BLaER1 (cell line): ENCODE data around the gene MTO1.
"Not testable (repeated sequence)": the region's sequence is repeated elsewhere in the genome, so short reads cannot be mapped to it uniquely, and the experiment has no call there.

Experiments used
- H3K27ac ChIP-seq: shearing (Covaris generic); formaldehyde crosslinking; 2 replicates; pipeline ENCODE4 v1.8.1; 2022
- H3K27me3 ChIP-seq: shearing (Covaris generic); formaldehyde crosslinking; 2 replicates; pipeline ENCODE4 v1.8.1; 2022
- H3K36me3 ChIP-seq: shearing (Covaris generic); formaldehyde crosslinking; 2 replicates; pipeline ENCODE4 v1.8.1; 2022
- H3K4me1 ChIP-seq: shearing (Covaris generic); formaldehyde crosslinking; 2 replicates; pipeline ENCODE4 v1.8.1; 2022
- H3K4me2 ChIP-seq: shearing (Covaris generic); formaldehyde crosslinking; 2 replicates; pipeline ENCODE4 v1.8.1; 2022
- H3K4me3 ChIP-seq: shearing (Covaris generic); formaldehyde crosslinking; 2 replicates; pipeline ENCODE4 v1.8.1; 2022
- H3K9ac ChIP-seq: shearing (Covaris generic); formaldehyde crosslinking; 2 replicates; pipeline ENCODE4 v1.8.1; 2022
- H3K9me3 ChIP-seq: shearing (Covaris generic); formaldehyde crosslinking; 2 replicates; pipeline ENCODE4 v1.8.1; 2022
- H4K20me1 ChIP-seq: shearing (Covaris generic); formaldehyde crosslinking; 2 replicates; pipeline ENCODE4 v1.8.1; 2022
- Cebpa-rat ChIP-seq: shearing (Covaris generic); IDR thresholded peaks from 2 replicates; pipeline ENCODE4 v1.8.1; 2022

Gene MTO1

DNA sequence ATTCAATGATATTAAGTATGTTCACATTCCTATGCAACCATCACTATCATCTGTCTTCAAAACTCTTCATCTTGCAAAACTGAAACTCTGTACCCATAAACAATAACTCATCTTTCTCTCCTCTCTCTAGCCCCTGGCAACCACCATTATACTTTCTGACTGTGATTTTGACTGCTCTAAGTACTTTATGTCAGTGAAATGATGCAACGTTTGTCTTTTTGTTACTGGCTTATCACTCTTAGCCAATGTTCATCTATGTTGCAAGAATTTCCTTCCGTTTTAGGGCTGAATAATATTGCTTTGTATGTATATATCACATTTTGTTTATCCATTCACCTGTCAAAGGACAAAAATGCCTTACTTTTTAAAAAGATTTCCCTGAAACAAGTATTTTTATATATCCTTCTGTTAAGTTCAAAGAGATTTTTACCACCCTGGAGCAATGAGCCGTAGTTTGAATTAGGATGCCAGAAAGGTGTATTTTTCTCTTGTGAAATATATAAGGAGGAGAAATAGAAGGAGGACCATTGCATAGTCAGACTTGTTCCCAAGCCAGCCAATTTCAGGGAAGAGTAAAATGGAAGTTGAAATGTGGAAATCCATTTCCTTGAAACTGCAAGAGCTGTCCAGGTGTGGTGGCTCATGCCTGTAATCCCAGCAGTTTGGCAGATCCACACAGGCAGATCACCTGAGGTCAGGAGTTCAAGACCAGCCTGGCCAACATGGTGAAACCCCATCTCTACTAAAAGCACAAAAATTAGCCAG is 5.5 kb upstream of the MTO1 start:
- Histone ChIP-seq H3K4me1 (peaks cover 49% of the 10 kb centered on the region), H4K20me1 (no peaks in the 10 kb centered on the region), H3K27me3 (no peaks in the 10 kb centered on the region), H3K9me3 (no peaks in the 10 kb centered on the region), H3K9ac (no peak overlapping the region), H3K4me2 (no peak overlapping the region), H3K27ac (no peak overlapping the region), H3K36me3 (no peaks in the 10 kb centered on the region), H3K4me3 (no peak overlapping the region)
- no peak for TF ChIP-seq Cebpa-rat

DNA sequence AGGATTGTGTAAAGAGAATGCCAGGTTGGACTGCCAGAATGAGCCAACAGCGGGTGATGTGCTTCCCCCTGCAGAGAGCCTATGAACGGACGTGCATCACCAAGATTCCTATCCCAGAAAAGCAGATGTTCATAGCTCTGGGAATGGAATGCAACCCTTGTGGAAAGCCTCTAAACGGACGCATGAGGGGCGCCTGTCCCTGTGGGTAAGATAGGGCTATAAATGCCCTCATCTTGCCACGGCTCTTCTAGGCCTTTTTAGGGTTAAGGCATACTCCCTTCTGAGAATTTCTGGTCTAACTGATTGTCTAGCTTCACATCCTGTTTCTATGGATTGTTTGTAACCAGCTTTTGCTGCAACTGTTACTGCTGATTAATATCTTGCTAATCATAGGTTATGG is 2.1 kb upstream of the MTO1 start:
- peak overlapping the region; percentile 99 for H3K27ac ChIP-seq
- H3K4me2 ChIP-seq, result peak overlapping the region; percentile 82
- peaks cover 61% of the 10 kb centered on the region for H3K4me1 ChIP-seq

DNA sequence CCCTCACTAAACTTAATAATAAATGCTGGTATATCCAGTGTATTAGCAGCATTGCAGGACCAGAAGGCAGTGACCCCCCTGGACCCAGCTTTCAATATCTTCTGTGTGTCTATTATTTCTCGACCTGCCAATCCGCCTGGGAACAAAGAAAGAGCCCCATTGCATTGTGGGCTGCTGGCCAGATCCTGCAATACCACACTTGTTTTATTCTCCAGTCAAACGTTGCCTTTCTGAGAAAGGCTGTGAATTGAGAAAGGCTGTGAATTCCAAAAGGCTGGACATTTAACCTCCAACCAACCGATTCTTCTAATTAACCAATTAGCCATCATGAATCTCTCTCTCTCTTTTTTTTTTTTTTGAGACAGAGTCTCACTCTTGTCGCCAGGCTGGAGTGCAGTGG is 1.5 kb upstream of the MTO1 start:
- Histone ChIP-seq H3K27ac (peak overlapping the region; percentile 99), H3K27me3 (no peaks in the 10 kb centered on the region), H3K36me3 (peaks cover 11% of the 10 kb centered on the region), H4K20me1 (no peaks in the 10 kb centered on the region), H3K4me2 (peak overlapping the region; percentile 82), H3K4me1 (peaks cover 55% of the 10 kb centered on the region), H3K9me3 (no peaks in the 10 kb centered on the region), H3K9ac (0 out of 2 replicates have a peak overlapping the region, but pooled peaks have one; percentile 98), H3K4me3 (peak overlapping the region; percentile 91)
- no peak for TF ChIP-seq Cebpa-rat

More for the DNA sequence above, 2.1 kb upstream of the MTO1 start:
- not testable (repeated sequence) for H3K36me3 ChIP-seq, H3K4me3 ChIP-seq, H4K20me1 ChIP-seq, H3K9ac ChIP-seq, H3K27me3 ChIP-seq, H3K9me3 ChIP-seq

DNA sequence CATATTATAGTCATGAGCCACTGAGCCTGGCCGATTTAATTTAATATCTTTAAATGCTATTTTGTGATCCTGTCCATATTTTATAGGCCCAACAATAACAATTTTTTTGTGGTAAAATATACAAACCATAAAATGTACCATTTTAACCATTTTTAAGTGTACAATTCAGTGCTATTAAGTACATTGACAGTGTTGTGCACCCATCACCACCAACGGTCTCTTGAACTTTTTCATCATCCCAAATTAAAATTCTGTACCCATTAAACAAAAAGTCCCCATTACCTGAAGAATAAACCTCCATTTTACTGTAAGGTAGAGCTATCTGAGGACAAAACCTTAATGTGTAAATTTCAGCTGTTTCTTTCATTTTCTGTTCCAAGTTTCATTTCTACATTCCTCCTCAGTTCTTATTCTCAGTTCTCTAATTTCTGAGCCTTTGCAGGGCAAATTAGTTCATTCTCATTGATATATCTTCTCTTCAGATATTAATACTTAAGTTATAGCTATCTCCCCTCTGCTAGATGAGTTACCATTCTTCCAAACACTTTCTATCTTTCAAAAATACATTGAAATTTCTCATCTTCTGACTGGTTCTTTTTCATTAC is 10.3 kb downstream of the MTO1 start:
- TF ChIP-seq Cebpa-rat, result no peak
- Histone ChIP-seq H3K27me3 (no peaks in the 10 kb centered on the region), H3K9ac (no peak overlapping the region), H3K9me3 (no peaks in the 10 kb centered on the region), H3K4me1 (no peaks in the 10 kb centered on the region), H3K4me3 (no peak overlapping the region), H3K27ac (no peak overlapping the region), H3K4me2 (no peak overlapping the region), H4K20me1 (0 out of 2 replicates have a peak, but pooled peaks cover 11% of the 10 kb centered on the region), H3K36me3 (peaks cover 94% of the 10 kb centered on the region)

DNA sequence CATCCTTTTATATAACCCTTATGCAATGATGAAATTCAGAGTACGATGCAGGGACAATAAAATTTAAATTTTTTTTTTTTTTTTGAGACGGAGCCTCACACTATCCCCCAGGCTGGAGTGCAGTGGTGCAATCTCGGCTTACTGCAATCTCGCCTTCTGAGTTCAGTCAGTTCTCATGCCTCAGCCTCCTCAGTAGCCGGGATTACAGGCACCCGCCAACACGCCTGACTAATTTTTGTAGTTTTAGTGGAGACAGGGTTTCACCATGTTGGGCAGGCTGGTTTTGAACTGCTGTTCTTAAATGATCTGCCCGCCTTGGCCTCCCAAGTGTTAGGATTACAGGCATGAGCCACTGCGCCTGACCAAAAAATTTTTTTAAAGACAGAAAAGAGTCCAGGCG is 15.2 kb downstream of the MTO1 start:
- no peak overlapping the region for H3K9ac ChIP-seq
- no peaks in the 10 kb centered on the region for H3K9me3 ChIP-seq
- no peaks in the 10 kb centered on the region for H3K4me1 ChIP-seq
- H3K27me3 ChIP-seq, result no peaks in the 10 kb centered on the region
- peaks cover 94% of the 10 kb centered on the region for H3K36me3 ChIP-seq
- H3K4me2 ChIP-seq, result no peak overlapping the region
- no peak overlapping the region for H3K4me3 ChIP-seq
- no peak for TF ChIP-seq Cebpa-rat
- H3K27ac ChIP-seq, result no peak overlapping the region
- no peaks in the 10 kb centered on the region for H4K20me1 ChIP-seq

DNA sequence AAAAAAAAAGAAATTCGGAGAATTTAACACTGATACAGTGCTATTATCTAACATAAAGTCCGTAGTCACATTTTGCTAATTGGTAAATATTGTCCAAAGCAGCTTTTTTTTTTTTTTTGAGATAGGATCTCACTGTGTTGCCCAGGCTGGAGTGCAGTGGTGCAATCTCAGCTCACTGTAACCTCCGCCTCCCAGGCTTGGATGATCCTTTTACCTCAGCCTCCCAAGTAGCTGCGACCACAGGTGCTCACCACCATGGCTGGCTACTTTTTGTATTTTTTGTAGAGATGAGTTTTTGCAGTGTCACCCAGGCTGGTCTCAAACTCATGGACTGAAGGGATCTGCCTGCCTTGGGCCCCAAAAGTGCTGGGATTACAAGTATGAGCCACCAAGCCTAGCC is 15.9 kb downstream of the MTO1 start:
- Histone ChIP-seq H3K4me2 (no peak overlapping the region), H3K9ac (no peak overlapping the region), H3K27ac (no peak overlapping the region), H3K27me3 (no peaks in the 10 kb centered on the region), H3K9me3 (no peaks in the 10 kb centered on the region), H3K4me1 (no peaks in the 10 kb centered on the region), H3K36me3 (peaks cover 99% of the 10 kb centered on the region), H4K20me1 (no peaks in the 10 kb centered on the region), H3K4me3 (no peak overlapping the region)
- no peak for TF ChIP-seq Cebpa-rat

DNA sequence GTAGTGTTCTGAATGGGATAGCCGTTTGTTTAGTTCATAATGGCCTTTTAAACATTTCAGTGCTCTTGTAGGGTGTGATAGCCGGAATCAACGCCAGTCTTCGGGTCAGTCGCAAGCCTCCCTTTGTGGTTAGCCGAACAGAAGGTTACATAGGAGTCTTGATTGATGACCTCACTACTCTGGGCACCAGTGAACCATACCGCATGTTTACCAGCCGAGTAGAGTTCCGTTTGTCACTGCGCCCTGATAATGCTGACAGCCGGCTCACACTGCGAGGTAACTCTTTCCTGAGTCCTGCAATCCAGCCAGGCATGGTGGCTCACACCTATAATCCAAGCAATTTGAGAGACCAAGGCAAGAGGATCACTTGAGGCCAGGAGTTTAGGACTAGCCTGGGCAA is 20.4 kb downstream of the MTO1 start:
- H4K20me1 ChIP-seq, result no peaks in the 10 kb centered on the region
- no peak overlapping the region for H3K9ac ChIP-seq
- H3K9me3 ChIP-seq, result no peaks in the 10 kb centered on the region
- H3K36me3 ChIP-seq, result peaks cover 100% of the 10 kb centered on the region
- no peaks in the 10 kb centered on the region for H3K4me1 ChIP-seq
- no peak for TF ChIP-seq Cebpa-rat
- H3K27ac ChIP-seq, result no peak overlapping the region
- no peaks in the 10 kb centered on the region for H3K27me3 ChIP-seq
- H3K4me3 ChIP-seq, result no peak overlapping the region
- H3K4me2 ChIP-seq, result no peak overlapping the region

DNA sequence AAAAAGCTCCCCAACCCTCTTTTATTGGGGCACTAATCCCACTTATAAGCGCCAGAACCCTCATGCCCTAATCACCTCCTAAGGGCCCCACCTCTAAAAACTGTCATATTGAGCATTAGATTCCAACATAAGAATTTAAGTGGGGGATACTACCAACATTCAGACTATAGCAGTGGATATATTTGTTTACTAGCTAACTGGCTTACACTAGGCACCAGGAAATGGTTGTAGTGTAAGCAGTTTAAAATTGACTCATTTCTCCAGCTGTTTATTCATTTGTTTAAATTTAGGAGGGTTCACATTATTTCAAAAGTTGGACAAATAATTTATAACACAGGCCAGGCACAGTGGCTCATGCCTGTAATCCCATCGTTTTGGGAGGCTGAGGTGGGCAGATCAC is 22.9 kb downstream of the MTO1 start:
- Histone ChIP-seq H3K9ac (no peak overlapping the region), H3K4me1 (no peaks in the 10 kb centered on the region), H4K20me1 (no peaks in the 10 kb centered on the region), H3K36me3 (peaks cover 100% of the 10 kb centered on the region), H3K4me2 (no peak overlapping the region), H3K27me3 (no peaks in the 10 kb centered on the region), H3K27ac (no peak overlapping the region), H3K9me3 (peaks cover 14% of the 10 kb centered on the region), H3K4me3 (no peak overlapping the region)
- TF ChIP-seq Cebpa-rat, result no peak

DNA sequence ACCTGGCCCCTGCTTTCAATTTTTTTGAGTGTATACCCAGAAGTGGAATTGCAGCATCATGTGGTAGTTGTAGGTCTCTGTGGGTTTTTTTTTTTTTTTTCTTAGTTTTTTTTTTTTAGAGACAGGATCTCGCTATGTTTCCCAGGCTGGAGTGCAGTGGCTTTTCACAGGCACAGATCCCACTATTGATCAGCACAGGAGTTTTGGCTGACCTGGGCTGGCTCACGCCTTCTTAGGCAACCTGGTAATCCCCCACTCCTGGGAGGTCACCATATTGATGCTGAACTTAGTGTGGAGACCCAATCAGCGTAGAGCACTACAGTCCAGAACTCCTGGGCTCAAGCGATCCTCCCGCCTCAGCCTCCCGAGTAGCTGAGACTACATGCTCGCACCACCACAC is 25.9 kb downstream of the MTO1 start:
- no peaks in the 10 kb centered on the region for H4K20me1 ChIP-seq
- peaks cover 97% of the 10 kb centered on the region for H3K36me3 ChIP-seq

DNA sequence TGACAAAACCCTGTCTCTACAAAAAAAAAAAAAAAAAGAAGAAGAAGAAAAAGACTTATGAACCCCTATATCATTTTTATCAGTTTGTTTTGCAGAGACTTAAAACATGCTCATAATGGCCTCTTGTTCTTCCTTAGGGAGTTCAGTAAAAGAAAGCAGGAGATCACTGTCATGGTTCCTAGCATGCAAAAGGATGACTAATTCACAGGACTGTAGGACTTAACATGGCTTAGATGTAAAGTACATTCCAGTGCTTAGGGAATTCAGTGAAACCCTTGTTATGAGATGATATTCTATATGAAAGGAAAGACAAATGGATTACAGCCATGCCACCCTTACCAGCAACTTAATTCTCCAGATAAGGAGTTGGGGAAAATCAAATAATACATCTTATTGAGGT is 29.8 kb downstream of the MTO1 start:
- Histone ChIP-seq H3K4me1 (no peaks in the 10 kb centered on the region), H3K27me3 (no peaks in the 10 kb centered on the region), H3K4me2 (no peak overlapping the region), H3K4me3 (no peak overlapping the region), H3K9ac (no peak overlapping the region), H3K9me3 (peaks cover 20% of the 10 kb centered on the region), H3K27ac (no peak overlapping the region), H4K20me1 (0 out of 2 replicates have a peak, but pooled peaks cover 6% of the 10 kb centered on the region), H3K36me3 (peaks cover 95% of the 10 kb centered on the region)
- no peak for TF ChIP-seq Cebpa-rat

More for the DNA sequence above, 25.9 kb downstream of the MTO1 start:
- H3K27ac ChIP-seq, result no peak overlapping the region
- no peaks in the 10 kb centered on the region for H3K4me1 ChIP-seq
- no peak for TF ChIP-seq Cebpa-rat
- peaks cover 20% of the 10 kb centered on the region for H3K9me3 ChIP-seq
- no peak overlapping the region for H3K4me2 ChIP-seq
- no peaks in the 10 kb centered on the region for H3K27me3 ChIP-seq
- no peak overlapping the region for H3K4me3 ChIP-seq
- no peak overlapping the region for H3K9ac ChIP-seq
